IMR-90 (cell line): Measurements from ENCODE around the gene SORL1. TPM values are rescaled to one million over a fixed set of nuclear protein-coding genes. Genes with fewer than 3 reads are reported as not detected.

Source experiments
- ATAC-seq: fragments of 200-7000 bp; cut with Tn5 transposase; 2 replicates; pipeline ENCODE4 v1.9.1; 2020; ENCODE audit warnings: low read depth, mild to moderate bottlenecking, moderate library complexity
- BruUV-seq: library from RNA; stranded (reverse); fragments of 400-500 nt; replicated peaks from 2 replicates; lab custom pipeline; 2021; lab: Mats Ljungman, UMichigan
- CTCF ChIA-PET: fragments of 300-600 bp; formaldehyde crosslinking; extraction: SDS; loops from one replicate; lab custom pipeline; 2021; ENCODE audit warnings: antibody characterized with exemption; lab: Yijun Ruan, JAX
- POLR2A ChIA-PET: fragments of 300-600 bp; sonication (Branson Sonifier 250); formaldehyde crosslinking; loops from one replicate; lab custom pipeline; 2022; ENCODE audit warnings: antibody characterized with exemption; ENCODE audit not compliant: unreplicated experiment; lab: Charles Lee
- DNase-seq: peaks from one replicate; pipeline ENCODE4 v3.0.0; 2013
- H2AFZ ChIP-seq: replicated peaks from 2 replicates; pipeline ENCODE3; 2013; ENCODE audit warnings: low read length, mild to moderate bottlenecking; ENCODE audit not compliant: poor library complexity
- H2AK5ac ChIP-seq: 2 replicates; pipeline ENCODE4 v1.6.1; 2013; ENCODE audit warnings: low read depth, low read length, inconsistent platforms
- H2AK9ac ChIP-seq: replicated peaks from 2 replicates; pipeline ENCODE3; 2013; ENCODE audit warnings: mild to moderate bottlenecking, low read depth, low read length, moderate library complexity; ENCODE audit not compliant: poor library complexity
- H2BK120ac ChIP-seq: 2 replicates; pipeline ENCODE4 v1.6.1; 2013; ENCODE audit warnings: low read depth, low read length, inconsistent platforms
- H2BK15ac ChIP-seq: 3 replicates; pipeline ENCODE4 v1.6.1; 2013; ENCODE audit warnings: low read depth, low read length, inconsistent platforms
- H2BK20ac ChIP-seq: 2 replicates; pipeline ENCODE4 v1.6.1; 2013; ENCODE audit warnings: low read depth, mild to moderate bottlenecking, inconsistent platforms, low read length, moderate library complexity
- H2BK5ac ChIP-seq: 2 replicates; pipeline ENCODE4 v1.6.1; 2013; ENCODE audit warnings: mild to moderate bottlenecking, low read depth, low read length, inconsistent platforms; ENCODE audit not compliant: poor library complexity, severe bottlenecking
- H3K14ac ChIP-seq: replicated peaks from 2 replicates; pipeline ENCODE4 v1.6.1; 2013; ENCODE audit warnings: low read depth, low read length, inconsistent platforms
- H3K18ac ChIP-seq: 2 replicates; pipeline ENCODE4 v1.6.1; 2013; ENCODE audit warnings: low read depth, low read length, control low read depth
- H3K23ac ChIP-seq: 2 replicates; pipeline ENCODE4 v1.6.1; 2013; ENCODE audit warnings: low read depth, low read length, inconsistent platforms
- H3K27ac ChIP-seq: 2 replicates; pipeline ENCODE4 v1.5.1; 2013; ENCODE audit warnings: mild to moderate bottlenecking, control low read depth, low read length; ENCODE audit not compliant: insufficient read depth
- H3K27me3 ChIP-seq: 2 replicates; pipeline ENCODE4 v1.6.1; 2013; ENCODE audit warnings: low read length; ENCODE audit not compliant: control insufficient read depth, insufficient read depth
- H3K36me3 ChIP-seq: 2 replicates; pipeline ENCODE4 v1.6.1; 2013; ENCODE audit warnings: low read length, mixed read lengths; ENCODE audit not compliant: control insufficient read depth, insufficient read depth
- H3K4ac ChIP-seq: 2 replicates; pipeline ENCODE4 v1.6.1; 2013; ENCODE audit warnings: low read depth, low read length, inconsistent platforms
- H3K4me1 ChIP-seq: 2 replicates; pipeline ENCODE4 v1.6.1; 2013; ENCODE audit warnings: low read length, mixed read lengths; ENCODE audit not compliant: control insufficient read depth, insufficient read depth
- H3K4me2 ChIP-seq: 2 replicates; pipeline ENCODE4 v1.6.1; 2013; ENCODE audit warnings: low read depth, mild to moderate bottlenecking, control low read depth, low read length, moderate library complexity
- H3K4me3 ChIP-seq: 2 replicates; pipeline ENCODE4 v1.5.1; 2013; ENCODE audit warnings: low read depth, mild to moderate bottlenecking, control low read depth, low read length, moderate library complexity; ENCODE audit not compliant: insufficient read depth
- H3K56ac ChIP-seq: 2 replicates; pipeline ENCODE4 v1.6.1; 2013; ENCODE audit warnings: low read length, inconsistent platforms; ENCODE audit not compliant: insufficient read depth; ENCODE audit errors: extremely low read depth
- H3K79me1 ChIP-seq, 2 experiments: 2 replicates each; pipeline ENCODE4 v1.6.1; 2013; ENCODE audit warnings: low read length in 2 of 2, inconsistent platforms in 1 of 2, low read depth in 1 of 2
- H3K9ac ChIP-seq: 2 replicates; pipeline ENCODE4 v1.6.1; 2013; ENCODE audit warnings: low read depth, low read length, control low read depth
- H3K9me1 ChIP-seq: 2 replicates; pipeline ENCODE4 v1.6.1; 2013; ENCODE audit warnings: low read length, inconsistent platforms; ENCODE audit not compliant: insufficient read depth
- H3K9me3 ChIP-seq: 2 replicates; pipeline ENCODE4 v1.6.1; 2013; ENCODE audit warnings: low read length; ENCODE audit not compliant: control insufficient read depth, insufficient read depth
- H4K20me1 ChIP-seq: 2 replicates; pipeline ENCODE4 v1.6.1; 2013; ENCODE audit warnings: low read length, inconsistent platforms; ENCODE audit not compliant: insufficient read depth
- H4K5ac ChIP-seq: 2 replicates; pipeline ENCODE4 v1.6.1; 2013; ENCODE audit warnings: mild to moderate bottlenecking, low read depth, low read length, control low read depth
- H4K8ac ChIP-seq, 2 experiments: 2 replicates each; pipeline ENCODE4 v1.6.1; 2013; ENCODE audit warnings: low read depth in 2 of 2, low read length in 2 of 2, control low read depth in 1 of 2, inconsistent platforms in 1 of 2
- H4K91ac ChIP-seq: 2 replicates; pipeline ENCODE4 v1.6.1; 2013; ENCODE audit warnings: low read depth, low read length, inconsistent platforms; ENCODE audit not compliant: insufficient read depth
- BHLHE40 ChIP-seq: fragments of 150-350 bp; IDR thresholded peaks from 2 replicates; pipeline ENCODE4 v1.6.1; 2016; ENCODE audit warnings: mild to moderate bottlenecking, low read depth, low read length
- CHD1 ChIP-seq: IDR thresholded peaks from 2 replicates; pipeline ENCODE4 v1.6.1; 2012; ENCODE audit warnings: low read depth, low read length, improper control_type of control experiment
- CTCF ChIP-seq: conservative IDR thresholded peaks from 2 replicates; pipeline ENCODE4 v1.5.1; 2012; ENCODE audit warnings: mild to moderate bottlenecking, low read depth, low read length, improper control_type of control experiment
- FOS ChIP-seq: fragments of 150-350 bp; IDR thresholded peaks from 2 replicates; pipeline ENCODE4 v1.6.1; 2016; ENCODE audit warnings: low read depth, low read length
- MAFK ChIP-seq: IDR thresholded peaks from 2 replicates; pipeline ENCODE4 v1.6.1; 2012; ENCODE audit warnings: low read depth, low read length, improper control_type of control experiment
- MXI1 ChIP-seq: IDR thresholded peaks from 2 replicates; pipeline ENCODE4 v1.6.1; 2012; ENCODE audit warnings: low read depth, mild to moderate bottlenecking, low read length, moderate library complexity, borderline replicate concordance
- POLR2A ChIP-seq: IDR thresholded peaks from 2 replicates; pipeline ENCODE4 v1.6.1; 2012; ENCODE audit warnings: mild to moderate bottlenecking, low read depth, low read length
- RAD21 ChIP-seq: IDR thresholded peaks from 2 replicates; pipeline ENCODE4 v1.6.1; 2012; ENCODE audit warnings: low read length, improper control_type of control experiment
- RCOR1 ChIP-seq: IDR thresholded peaks from 2 replicates; pipeline ENCODE4 v1.6.1; 2012; ENCODE audit warnings: mild to moderate bottlenecking, low read length, improper control_type of control experiment; ENCODE audit not compliant: insufficient replicate concordance
- RFX5 ChIP-seq: IDR thresholded peaks from 2 replicates; pipeline ENCODE4 v1.8.0; 2012; ENCODE audit warnings: low read depth, mild to moderate bottlenecking, low read length, moderate library complexity
- SMC3 ChIP-seq: fragments of 150-350 bp; IDR thresholded peaks from 2 replicates; pipeline ENCODE4 v1.6.1; 2016; ENCODE audit warnings: low read depth, mild to moderate bottlenecking, antibody characterized with exemption, low read length, moderate library complexity
- USF2 ChIP-seq: fragments of 150-350 bp; IDR thresholded peaks from 2 replicates; pipeline ENCODE4 v1.6.1; 2017; ENCODE audit warnings: mild to moderate bottlenecking, antibody characterized with exemption, low read length, low read depth
- WGBS, 2 experiments: methylation state at CpG; one replicate each; pipeline versions ENCODE4 v1.1.5 to v1.1.7; 2013; ENCODE audit warnings: missing lambda C conversion rate in 2 of 2; ENCODE audit not compliant: insufficient read length in 1 of 2; ENCODE audit errors: extremely low coverage in 2 of 2; 5-methylcytosine and 5-hydroxymethylcytosine counted together
- dilution Hi-C: fragments of 300-500 bp; cut with HindIII; formaldehyde crosslinking; loops from one replicate; pipeline ENCODE4 v1.14.3; 2018; ENCODE audit warnings: low sequenced_read_pairs; ENCODE audit not compliant: unreplicated experiment
- in situ Hi-C: fragments of 300-500 bp; cut with MboI; formaldehyde crosslinking; loops from 3 replicates; pipeline ENCODE4 v1.14.3; 2019; ENCODE audit warnings: low sequenced_read_pairs, inconsistent platforms, mixed read lengths
- intact Hi-C: fragments of 100-400 bp; cut with micrococcal nuclease; formaldehyde crosslinking; loops from 2 replicates; pipeline ENCODE4 v1.10.0; 2022
- polyA plus RNA-seq, 3 experiments: library from polyadenylated mRNA; depleted of rRNA; stranded (reverse); fragments of >200 nt; gene quantifications; 2 replicates each; pipeline ENCODE4 v1.2.3, GENCODE V29; 2012; ENCODE audit warnings: low replicate concordance in 1 of 3
- total RNA-seq: library from RNA; depleted of rRNA; stranded (reverse); fragments of >200 nt; gene quantifications from 2 replicates; pipeline ENCODE4 v1.2.3, GENCODE V29; 2012

Gene SORL1
- total and polyA plus RNA-seq, 2 of the 4 experiments (the other 2 are of a cell fraction), result 1.0 to 2.0 TPM

- CTCF ChIA-PET, result interaction anchor here (1.8 kb wide), 1 partner anchor 11 kb away, joined by 6 read pairs; no protein-coding TSS in a partner anchor
- no peak overlapping the region for H3K27ac ChIP-seq
- 40% methylated on average over 1 of the region's 3 CpGs; no CpG with 5 or more reads in 1 of the 2 experiments for WGBS, 2 experiments
Observed at GRCh38 chr11:121435551-121436511, 16.3 kb upstream of the SORL1 start.

More at GRCh38 chr11:121435551-121436511, 16.3 kb upstream of the SORL1 start:
- Histone ChIP-seq H3K79me1 (no peaks in the 10 kb centered on the region), H2AK9ac (no peak overlapping the region), H3K9me1 (no peaks in the 10 kb centered on the region), H4K91ac (no peak overlapping the region), H4K20me1 (no peaks in the 10 kb centered on the region), H4K8ac (no peak overlapping the region), H3K36me3 (no peaks in the 10 kb centered on the region), H3K4me3 (no peak overlapping the region), H2BK15ac (no peak overlapping the region), H3K27me3 (peaks cover 25% of the 10 kb centered on the region), H2AK5ac (no peak overlapping the region), H3K14ac (no peak overlapping the region), H4K5ac (no peak overlapping the region), H2BK120ac (no peak overlapping the region), H3K18ac (no peak overlapping the region), H3K4me1 (no peaks in the 10 kb centered on the region), H2AFZ (no peak overlapping the region), H3K4ac (no peak overlapping the region), H3K9me3 (no peaks in the 10 kb centered on the region), H3K56ac (no peak overlapping the region), H3K9ac (no peak overlapping the region), H3K4me2 (no peak overlapping the region), H2BK20ac (no peak overlapping the region), H3K23ac (no peak overlapping the region), H2BK5ac (no peak overlapping the region)
- TF ChIP-seq CTCF, result no peak
- no peak for TF ChIP-seq SMC3
- no peak for TF ChIP-seq FOS
- no peak for TF ChIP-seq CHD1
- no peak for TF ChIP-seq USF2
- TF ChIP-seq BHLHE40, result no peak
- no peak for TF ChIP-seq RCOR1
- no peak for TF ChIP-seq MAFK
- no peak for TF ChIP-seq RAD21
- TF ChIP-seq POLR2A, result no peak
- no peak for TF ChIP-seq RFX5
- TF ChIP-seq MXI1, result no peak
- in situ Hi-C loops, result no loop called here
- no TSS peak for BruUV-seq
- intact Hi-C loops, result no loop called here
- no peak for DNase-seq
- POLR2A ChIA-PET, result no interaction called here
- dilution Hi-C loops, result no loop called here
- no peak for ATAC-seq
